Lower leg skin (tissue), 4 donors: ENCODE data around the gene KCNQ2. TPM values are rescaled to one million over a fixed set of nuclear protein-coding genes. Genes with fewer than 3 reads are reported as not detected.

ENCODE experiments used
- DNase-seq, 2 donors: peaks; one replicate each; pipeline ENCODE4 v3.0.0-alpha.2; 2019; ENCODE audit warnings: low spot score in 2 of 2
- H3K4me3 ChIP-seq: fragments of 200-600 bp; sonication (generic); 2 replicates; pipeline ENCODE4 v1.5.1; 2017; ENCODE audit warnings: mild to moderate bottlenecking, low read depth; ENCODE audit not compliant: poor library complexity, severe bottlenecking
- CTCF ChIP-seq, 3 donors: fragments of 450-650 bp; IDR thresholded peaks; one replicate each; pipeline ENCODE4 v1.5.1; 2016; ENCODE audit warnings: antibody characterized with exemption in 3 of 3, mild to moderate bottlenecking in 3 of 3, moderate library complexity in 2 of 3
- POLR2A ChIP-seq, 2 donors: fragments of 450-650 bp; IDR thresholded peaks; one replicate each; pipeline ENCODE4 v1.6.1; 2016 to 2017; ENCODE audit warnings: antibody characterized with exemption in 2 of 2, mild to moderate bottlenecking in 1 of 2, moderate library complexity in 1 of 2
- WGBS, 2 donors: methylation state at CpG; one replicate each; pipeline ENCODE4 v1.1.5; 2018; 5-methylcytosine and 5-hydroxymethylcytosine counted together
- intact Hi-C: fragments of 100-400 bp; cut with DNase I; formaldehyde crosslinking; loops from one replicate; pipeline ENCODE4 v1.15.0; 2023; ENCODE audit warnings: low total_unique reads
- total RNA-seq, 4 donors: library from RNA; depleted of rRNA; stranded (reverse); fragments of >200 nt; gene quantifications; one replicate each; pipeline ENCODE4 v1.1.0, GENCODE V29; 2016

The KCNQ2 gene
- total RNA-seq, 4 donors from 2014 or later: not detected

DNA sequence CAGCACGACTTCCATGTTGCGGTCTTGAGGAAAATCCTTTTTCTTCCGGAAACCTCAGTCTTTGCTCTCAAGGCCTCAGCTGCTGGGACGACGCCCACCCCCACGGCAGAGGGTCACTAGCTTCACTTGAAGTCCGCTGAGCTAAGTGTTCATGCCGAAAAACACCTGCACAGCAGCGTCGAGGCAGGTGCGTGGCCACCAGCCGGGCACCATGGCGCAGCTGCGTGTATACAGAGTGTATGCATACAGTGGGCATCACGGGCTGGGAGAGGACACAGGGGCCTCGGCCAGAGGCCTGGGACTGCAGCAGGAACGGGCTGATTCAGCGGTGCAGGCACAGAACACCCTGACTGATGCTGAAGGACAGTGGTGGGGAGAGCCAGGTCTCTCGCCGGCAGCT lies 20.1 kb downstream of the KCNQ2 start:
- no peak overlapping the region for H3K4me3 ChIP-seq
- no peak for TF ChIP-seq CTCF (IDR thresholded peaks at IDR 0.05)
- no peak for TF ChIP-seq POLR2A (IDR thresholded peaks at IDR 0.05)
- WGBS, 2 donors: 89 to 91% methylated on average over 18 to 20 of the region's 20 CpGs
- no peak for DNase-seq
- intact Hi-C loops: no loop called here

- no peak for DNase-seq
- no peak overlapping the region for H3K4me3 ChIP-seq
- intact Hi-C loops: no loop called here
- TF ChIP-seq POLR2A (IDR thresholded peaks at IDR 0.05): no peak
- no peak for TF ChIP-seq CTCF (IDR thresholded peaks at IDR 0.05)
- WGBS, 2 donors: 89% methylated on average over 15 to 17 of the region's 17 CpGs
Measured at GRCh38 chr20:63451821-63452220, 20.6 kb downstream of the KCNQ2 start.

- intact Hi-C loops: no loop called here
- H3K4me3 ChIP-seq: no peak overlapping the region
- 78% methylated on average over 18 to 28 of the region's 30 CpGs for WGBS, 2 donors
- no peak for TF ChIP-seq CTCF (IDR thresholded peaks at IDR 0.05)
- no peak for TF ChIP-seq POLR2A (IDR thresholded peaks at IDR 0.05)
- no peak for DNase-seq
Measured at GRCh38 chr20:63449796-63450730, 22.4 kb downstream of the KCNQ2 start.

GRCh38 chr20:63449025-63449424 lies 23.4 kb downstream of the KCNQ2 start:
- H3K4me3 ChIP-seq: no peak overlapping the region
- intact Hi-C loops: no loop called here
- WGBS, 2 donors: 73 to 76% methylated on average over 5 of the region's 5 CpGs
- DNase-seq: no peak
- TF ChIP-seq CTCF (IDR thresholded peaks at IDR 0.05) (no peak), POLR2A (IDR thresholded peaks at IDR 0.05) (no peak)

GRCh38 chr20:63448031-63448430 lies 24.4 kb downstream of the KCNQ2 start:
- intact Hi-C loops: no loop called here
- DNase-seq: no peak
- TF ChIP-seq POLR2A (IDR thresholded peaks at IDR 0.05) (no peak), CTCF (IDR thresholded peaks at IDR 0.05) (no peak)
- H3K4me3 ChIP-seq: no peak overlapping the region
- 37% methylated on average over 18 of the region's 18 CpGs for WGBS, 2 donors
